GM12864 (cell line): ENCODE measurements around the gene NECTIN1.

Source experiments
- DNase-seq: peaks from one replicate; pipeline ENCODE4 v3.0.0-alpha.2; 2011; ENCODE audit warnings: low read depth
- H3K4me3 ChIP-seq: 2 replicates; pipeline ENCODE4 v1.5.1; 2011; ENCODE audit warnings: mild to moderate bottlenecking, low read depth, low read length, control low read depth
- TF ChIP-seq, protein P1 (sequence below): IDR thresholded peaks from 2 replicates; pipeline ENCODE4 v1.5.1; 2011; ENCODE audit warnings: low read depth, mild to moderate bottlenecking, moderate library complexity, low read length, control low read depth, inconsistent platforms; ENCODE audit errors: missing control alignments

The NECTIN1 gene

DNA sequence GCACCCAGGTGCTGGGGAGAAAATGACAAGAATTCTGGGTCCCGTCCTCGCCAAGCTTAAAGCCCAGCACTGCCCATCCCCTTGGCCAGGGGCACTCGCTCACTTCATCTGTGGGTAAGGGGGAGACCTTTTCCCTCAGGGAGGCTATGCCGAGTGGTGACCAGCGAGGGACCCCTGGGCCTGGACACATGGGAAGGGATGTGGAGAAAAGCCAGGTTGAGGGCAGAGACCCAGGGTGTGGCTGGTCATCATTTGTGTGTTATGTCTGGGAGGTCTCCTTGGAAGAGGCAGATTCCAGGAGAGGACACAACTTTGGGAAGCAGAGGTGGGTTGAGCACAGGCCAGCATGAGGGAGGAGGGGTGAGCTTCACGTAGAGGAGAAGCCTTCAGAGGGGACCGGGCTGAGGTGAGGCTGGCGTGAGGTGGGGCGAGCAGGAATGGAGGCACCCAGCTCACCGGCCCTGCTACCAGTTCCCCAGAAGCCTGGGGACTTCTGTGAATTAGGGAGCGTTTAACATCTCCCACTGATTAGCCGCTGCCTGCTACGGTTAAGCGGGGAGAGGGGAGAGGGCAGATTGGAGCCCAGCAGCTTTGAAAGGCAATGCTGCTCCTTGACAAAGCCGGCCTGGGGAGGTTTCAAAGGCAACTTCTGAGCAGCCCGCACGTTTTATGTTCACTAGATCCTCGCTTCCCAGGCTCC lies 25.8 kb upstream of the NECTIN1 start:
- TF ChIP-seq, protein P1, sequence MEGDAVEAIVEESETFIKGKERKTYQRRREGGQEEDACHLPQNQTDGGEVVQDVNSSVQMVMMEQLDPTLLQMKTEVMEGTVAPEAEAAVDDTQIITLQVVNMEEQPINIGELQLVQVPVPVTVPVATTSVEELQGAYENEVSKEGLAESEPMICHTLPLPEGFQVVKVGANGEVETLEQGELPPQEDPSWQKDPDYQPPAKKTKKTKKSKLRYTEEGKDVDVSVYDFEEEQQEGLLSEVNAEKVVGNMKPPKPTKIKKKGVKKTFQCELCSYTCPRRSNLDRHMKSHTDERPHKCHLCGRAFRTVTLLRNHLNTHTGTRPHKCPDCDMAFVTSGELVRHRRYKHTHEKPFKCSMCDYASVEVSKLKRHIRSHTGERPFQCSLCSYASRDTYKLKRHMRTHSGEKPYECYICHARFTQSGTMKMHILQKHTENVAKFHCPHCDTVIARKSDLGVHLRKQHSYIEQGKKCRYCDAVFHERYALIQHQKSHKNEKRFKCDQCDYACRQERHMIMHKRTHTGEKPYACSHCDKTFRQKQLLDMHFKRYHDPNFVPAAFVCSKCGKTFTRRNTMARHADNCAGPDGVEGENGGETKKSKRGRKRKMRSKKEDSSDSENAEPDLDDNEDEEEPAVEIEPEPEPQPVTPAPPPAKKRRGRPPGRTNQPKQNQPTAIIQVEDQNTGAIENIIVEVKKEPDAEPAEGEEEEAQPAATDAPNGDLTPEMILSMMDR = no peak

DNA sequence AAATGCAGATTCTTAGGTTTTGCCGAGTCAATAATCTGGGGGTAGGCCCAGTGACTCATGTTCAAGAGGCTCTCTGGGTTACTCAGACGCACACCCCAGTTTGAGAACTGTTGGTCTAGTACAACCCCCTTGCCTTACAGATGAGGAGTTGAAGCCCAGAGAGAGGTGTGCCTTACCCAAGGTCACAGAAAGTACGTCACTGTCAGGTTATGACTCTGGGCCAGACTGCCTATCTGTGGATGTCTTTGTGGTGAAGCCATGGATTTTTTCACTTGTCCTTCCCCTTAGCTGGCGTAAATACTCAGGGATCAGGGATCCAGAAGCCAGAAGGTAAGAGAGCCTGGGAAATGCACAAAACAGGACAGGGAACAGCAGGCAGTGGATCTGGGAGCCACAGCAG lies 25.2 kb upstream of the NECTIN1 start:
- H3K4me3 ChIP-seq = no peak overlapping the region
- TF ChIP-seq, protein P1 = no peak

More for the DNA sequence above, 25.8 kb upstream of the NECTIN1 start:
- DNase-seq = no peak
- H3K4me3 ChIP-seq = no peak overlapping the region

DNA sequence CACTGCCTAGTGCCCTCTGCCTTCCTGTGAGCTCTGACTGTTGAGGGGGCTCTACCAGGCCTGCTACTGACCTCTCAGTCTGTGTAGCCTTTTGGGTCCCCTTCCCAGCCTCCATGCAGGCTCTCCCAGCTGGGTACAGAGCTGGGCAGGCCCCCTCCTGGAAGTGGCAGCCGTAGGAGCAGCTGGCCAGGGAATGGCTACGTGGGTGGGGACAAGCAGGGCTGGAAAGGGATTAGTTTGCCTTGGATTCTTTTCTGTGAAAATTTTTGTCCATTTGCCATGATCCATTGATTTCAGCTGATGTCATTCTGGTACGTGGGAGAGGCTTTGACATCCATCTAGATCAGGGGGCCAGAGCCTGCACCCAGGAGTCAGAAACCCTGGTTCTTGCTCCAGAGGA lies 23.9 kb upstream of the NECTIN1 start:
- TF ChIP-seq, protein P1 = no peak
- DNase-seq = no peak
- peak overlapping the region; percentile 40 for H3K4me3 ChIP-seq

More for the DNA sequence above, 25.2 kb upstream of the NECTIN1 start:
- no peak for DNase-seq

DNA sequence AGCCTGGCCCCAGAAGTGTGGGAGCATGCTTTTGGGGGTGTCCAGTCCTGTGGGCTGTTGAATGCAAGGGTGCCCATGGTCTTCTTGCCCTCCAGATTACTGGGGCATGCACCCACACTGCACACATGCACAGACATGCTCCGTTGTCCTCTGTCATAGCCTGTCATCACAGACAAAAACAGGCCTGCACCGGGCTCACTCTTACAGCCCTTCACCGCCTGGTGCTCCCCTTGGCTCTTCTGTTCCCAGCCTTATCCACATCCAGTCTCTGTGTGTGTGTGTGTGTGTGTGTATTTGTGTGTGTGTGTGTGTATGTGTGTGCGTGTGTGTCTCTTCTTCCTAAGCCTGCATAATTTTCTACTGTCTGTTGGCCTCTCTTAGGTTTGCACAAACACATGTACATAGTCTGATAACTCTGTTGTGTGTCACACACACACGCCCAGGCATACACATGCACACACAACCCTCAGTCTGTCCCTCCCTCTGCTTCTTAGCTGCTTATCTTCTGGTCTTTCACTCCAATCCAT lies 23.4 kb upstream of the NECTIN1 start:
- TF ChIP-seq, protein P1 = no peak
- DNase-seq = no peak
- peak overlapping the region; percentile 40 for H3K4me3 ChIP-seq

DNA sequence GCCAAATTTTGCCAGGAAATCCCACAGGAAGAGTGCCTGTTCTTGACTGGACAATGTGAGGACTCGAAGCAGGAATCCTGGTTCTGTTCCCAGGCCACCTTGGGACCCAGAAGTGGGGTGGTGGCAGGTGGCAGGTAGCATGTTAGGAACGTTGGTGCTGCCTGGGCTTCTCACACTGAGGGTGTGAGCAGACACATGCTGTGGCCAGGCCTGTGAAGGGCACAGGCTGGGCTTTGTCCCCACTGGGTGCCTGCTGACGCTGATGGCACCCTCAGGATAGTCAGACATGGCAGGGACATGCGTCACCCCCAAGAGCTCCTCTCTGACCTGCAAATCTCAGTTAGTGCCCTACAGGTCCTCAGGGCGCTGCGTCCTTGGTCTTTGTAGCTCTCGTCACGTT lies 21.1 kb upstream of the NECTIN1 start:
- H3K4me3 ChIP-seq = no peak overlapping the region
- TF ChIP-seq, protein P1 = no peak
- no peak for DNase-seq

DNA sequence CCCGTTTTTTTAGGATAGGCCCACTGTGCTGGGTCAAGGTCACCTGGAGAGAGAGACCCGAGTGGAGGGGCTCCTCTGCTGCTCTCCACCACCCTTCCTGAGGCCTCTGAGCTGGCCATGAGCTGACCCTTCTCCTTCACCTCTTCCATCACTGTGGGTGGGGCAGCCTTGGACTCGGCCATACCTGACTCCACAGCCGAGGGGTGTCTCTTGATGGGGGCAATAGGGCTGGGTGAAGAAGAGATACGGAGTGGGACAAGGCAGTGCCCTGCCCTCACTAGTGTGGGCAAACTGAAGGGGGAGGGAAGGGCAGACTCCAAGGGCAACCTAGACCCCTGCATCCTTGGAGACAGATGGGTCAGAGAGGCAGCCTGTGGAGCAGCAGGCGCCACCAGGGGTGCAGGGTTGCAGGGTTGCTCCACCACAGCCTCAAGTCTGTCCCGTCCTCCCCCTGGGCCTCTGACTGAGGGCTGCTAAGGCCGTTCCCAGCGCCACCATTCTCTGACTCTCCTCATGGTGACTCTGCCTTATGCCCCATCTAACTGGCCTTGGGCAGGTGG lies 20.1 kb upstream of the NECTIN1 start:
- DNase-seq = no peak
- TF ChIP-seq, protein P1 = no peak
- no peak overlapping the region for H3K4me3 ChIP-seq
